CD4-positive, alpha-beta T cell treated with Interleukin-2 at 100 ng/mL for 4 hours (primary cell): Measurements from ENCODE around the gene FMNL2.

Source experiments
- DNase-seq: peaks from one replicate; pipeline ENCODE4 v3.0.0-alpha.2; 2020; ENCODE audit warnings: low spot score

The FMNL2 gene

DNA sequence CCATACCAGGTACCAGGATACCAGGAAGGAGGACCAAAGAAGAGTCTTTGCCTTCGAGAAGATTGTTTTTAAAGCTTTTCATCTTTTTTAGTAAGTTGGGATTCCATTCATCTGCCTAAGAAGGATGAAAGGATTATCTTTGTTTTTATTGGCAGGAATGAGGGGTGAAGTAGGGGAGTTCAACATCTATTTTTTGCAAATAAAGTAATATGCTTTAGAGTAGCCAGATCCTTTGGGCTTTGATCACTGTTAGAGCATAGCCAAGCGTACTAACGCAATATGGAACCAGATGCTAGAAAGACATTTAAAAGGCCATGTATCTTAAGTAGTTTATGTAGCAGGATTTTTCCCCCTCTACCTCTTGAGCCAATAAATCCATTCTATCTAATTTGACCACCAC is 249.3 kb downstream of the FMNL2 start:
- no peak for DNase-seq

DNA sequence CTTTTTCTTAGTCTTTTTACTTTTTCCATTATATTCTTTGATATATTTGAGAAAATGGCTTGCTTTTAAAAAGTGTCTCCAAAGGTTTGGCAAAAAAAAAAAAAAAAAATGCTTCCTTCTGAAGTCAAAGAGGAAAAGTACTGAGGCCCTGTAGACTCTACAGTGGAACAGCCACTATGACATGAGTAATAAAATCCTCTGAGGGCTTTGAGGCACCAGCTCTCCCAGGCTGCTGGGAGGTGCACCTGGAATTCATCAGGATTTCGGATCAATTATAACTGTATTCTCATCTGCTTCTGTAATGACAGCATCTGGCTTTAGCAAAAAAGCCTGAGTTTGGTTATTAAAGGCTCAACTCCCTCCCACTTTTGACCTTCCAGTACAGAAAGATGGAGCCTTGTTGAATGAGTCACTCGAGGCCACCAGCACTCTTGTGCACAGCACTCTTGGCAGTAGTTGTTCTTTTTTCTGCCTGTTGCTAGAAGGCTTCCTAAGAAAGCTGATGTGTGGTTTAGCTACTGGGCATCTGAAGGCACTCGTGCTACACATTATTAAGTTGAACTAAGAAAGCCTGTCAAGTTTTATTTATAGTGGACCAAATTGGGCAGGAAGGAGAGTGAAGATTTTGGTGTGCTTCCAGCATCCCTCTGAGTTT is 251.0 kb downstream of the FMNL2 start:
- DNase-seq: no peak

DNA sequence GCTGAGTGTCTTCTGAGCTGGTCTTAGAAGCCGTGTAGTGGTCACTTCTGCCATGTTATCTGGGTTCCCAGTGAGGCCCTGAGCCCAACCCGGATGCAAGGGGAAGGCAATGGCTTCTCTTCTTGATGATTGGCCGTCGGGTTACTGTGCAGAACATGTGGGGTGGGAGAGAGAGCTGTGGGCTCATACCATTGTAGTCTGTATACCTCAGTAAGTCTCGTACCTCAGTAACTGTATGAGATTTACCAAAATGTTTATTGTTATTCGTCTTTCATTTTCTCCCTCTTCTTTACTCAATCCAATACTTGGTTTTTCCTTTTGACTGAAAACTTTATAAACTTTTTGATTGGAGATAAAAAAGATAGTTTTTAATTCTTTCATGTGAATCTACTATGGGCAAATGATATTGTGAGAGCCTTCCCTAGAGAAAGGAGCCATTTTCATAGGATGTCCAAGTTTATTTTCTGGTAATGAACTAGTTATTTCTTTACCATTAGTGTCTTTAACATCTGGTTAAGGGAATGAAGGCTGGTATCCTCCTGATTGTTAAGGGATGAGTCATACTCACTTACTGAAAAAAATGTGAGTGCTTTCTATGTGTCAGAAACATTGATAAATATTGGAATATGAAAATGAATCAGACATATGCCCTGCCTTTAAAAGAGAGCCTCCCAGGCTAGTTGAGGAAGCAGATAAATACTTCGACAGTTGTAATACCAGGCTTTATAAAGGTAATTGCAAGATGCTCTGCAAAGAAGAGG is 252.4 kb downstream of the FMNL2 start:
- DNase-seq: no peak

GRCh38 chr2:152588998-152589397 is 254.0 kb downstream of the FMNL2 start:
- no peak for DNase-seq

GRCh38 chr2:152594022-152594766 is 259.2 kb downstream of the FMNL2 start:
- DNase-seq: peak; percentile 3

DNA sequence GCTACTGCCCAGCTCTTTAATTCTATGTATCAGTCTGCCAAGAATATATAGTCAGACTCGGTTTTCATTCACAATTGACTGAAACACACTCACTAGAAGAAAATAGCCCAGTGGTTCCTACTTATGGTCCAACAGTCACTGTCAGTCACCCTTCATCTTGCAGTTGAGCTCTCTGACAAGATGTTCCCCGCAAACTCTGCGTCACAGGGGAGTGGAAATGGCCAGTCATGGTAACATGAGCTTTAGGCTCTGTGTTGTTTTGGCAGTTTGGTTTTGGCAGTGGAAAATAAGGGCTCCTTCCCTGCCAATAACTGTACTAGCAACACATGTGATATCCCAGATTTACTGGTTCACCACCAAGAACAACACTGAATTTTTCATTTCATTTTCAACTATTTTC is 259.8 kb downstream of the FMNL2 start:
- no peak for DNase-seq

DNA sequence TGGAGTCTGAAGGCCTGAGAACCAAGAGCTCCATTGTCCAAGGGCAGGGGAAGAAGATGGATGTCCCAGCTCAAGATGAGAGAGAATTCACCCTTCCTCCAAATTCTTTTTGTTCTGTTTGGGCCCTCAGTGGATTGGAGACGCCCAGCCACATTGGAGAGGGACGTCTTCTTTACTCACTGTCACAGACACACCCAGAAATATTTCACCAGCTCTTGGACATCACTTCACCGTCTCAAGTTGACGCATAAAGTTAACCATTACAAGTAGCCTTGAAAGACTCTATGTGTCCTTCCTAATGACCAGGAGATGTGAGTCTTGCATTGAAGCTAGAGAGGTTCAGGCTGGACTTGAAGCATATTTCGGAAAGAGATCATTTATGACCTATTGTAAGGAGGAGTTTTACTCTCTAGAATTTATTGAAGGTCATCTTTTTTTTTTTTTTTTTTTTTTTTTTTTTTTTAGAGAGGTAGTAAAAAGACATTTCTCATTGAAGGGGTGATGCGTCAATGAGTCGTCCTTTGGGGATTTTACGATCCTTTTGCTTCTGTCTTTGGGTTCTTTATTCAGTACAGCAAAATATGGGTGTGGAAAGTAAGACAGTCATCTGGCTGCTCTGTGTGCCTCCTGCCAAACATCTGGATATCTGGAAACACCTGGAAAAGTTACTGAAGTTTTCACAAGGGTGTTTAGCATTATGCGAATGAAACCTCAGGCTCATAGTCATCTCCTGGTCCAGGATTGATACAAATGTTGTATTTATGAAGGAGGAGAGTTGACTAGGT is 264.2 kb downstream of the FMNL2 start:
- no peak for DNase-seq

GRCh38 chr2:152600051-152600657 is 265.2 kb downstream of the FMNL2 start:
- no peak for DNase-seq

DNA sequence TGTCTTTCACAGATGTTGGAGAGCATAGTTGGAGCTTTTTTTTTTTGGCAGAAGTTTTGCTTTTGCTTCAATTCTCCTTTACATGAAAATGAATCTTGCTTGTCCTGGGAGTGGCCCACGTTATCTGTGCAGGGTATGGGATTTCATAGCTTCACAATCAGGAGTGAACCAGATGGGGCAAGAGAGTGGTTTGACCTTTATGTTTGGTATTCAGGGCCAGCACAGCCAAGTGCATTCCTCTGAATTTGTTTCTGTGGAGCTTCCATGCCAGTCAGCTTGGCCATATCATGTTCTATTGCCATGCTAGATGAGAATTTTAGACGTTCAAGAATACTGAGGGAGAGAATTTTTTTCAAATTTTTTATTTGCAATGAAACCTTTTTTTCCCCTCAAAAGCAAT is 265.7 kb downstream of the FMNL2 start:
- DNase-seq: no peak

GRCh38 chr2:152602750-152603149 is 267.8 kb downstream of the FMNL2 start:
- no peak for DNase-seq

DNA sequence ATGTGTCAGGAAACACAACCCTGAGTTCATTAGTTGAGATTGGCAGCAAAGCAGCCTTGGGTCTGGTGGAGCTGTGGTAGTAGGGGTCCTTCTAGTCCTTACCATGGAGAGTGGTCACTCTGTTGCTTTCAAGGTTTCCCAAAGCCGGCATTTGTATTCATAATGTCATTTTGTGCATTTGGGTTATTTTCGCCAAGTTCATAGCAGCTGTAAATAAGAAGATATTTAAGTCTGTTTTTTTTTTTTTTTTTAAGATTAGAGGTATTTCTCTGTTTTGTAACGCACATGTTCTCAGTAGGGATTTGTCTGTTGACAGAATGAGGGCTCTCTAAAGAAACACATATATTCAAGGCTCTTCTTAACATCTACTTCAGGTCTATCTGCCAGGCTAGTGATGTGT is 268.2 kb downstream of the FMNL2 start:
- DNase-seq: no peak

DNA sequence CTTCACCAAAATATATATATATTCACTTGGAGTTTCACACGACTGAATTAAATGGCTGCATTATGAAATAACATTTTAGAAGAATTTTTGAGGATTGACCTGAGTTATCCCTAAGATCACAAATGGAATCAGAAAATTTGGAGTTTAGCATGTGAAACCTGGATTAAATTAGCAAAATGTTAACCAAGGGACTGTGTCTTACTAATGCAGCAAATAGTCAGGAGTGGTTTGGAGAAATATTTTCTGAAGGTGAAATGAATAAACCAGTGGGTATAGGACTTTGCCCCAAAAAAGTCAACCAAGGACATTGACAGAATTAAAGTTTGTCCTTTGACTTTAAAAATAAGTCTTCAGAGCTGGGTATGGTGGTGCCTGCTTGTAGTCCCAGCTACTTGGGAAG is 271.1 kb downstream of the FMNL2 start:
- no peak for DNase-seq

GRCh38 chr2:152606941-152607340 is 272.0 kb downstream of the FMNL2 start:
- no peak for DNase-seq

DNA sequence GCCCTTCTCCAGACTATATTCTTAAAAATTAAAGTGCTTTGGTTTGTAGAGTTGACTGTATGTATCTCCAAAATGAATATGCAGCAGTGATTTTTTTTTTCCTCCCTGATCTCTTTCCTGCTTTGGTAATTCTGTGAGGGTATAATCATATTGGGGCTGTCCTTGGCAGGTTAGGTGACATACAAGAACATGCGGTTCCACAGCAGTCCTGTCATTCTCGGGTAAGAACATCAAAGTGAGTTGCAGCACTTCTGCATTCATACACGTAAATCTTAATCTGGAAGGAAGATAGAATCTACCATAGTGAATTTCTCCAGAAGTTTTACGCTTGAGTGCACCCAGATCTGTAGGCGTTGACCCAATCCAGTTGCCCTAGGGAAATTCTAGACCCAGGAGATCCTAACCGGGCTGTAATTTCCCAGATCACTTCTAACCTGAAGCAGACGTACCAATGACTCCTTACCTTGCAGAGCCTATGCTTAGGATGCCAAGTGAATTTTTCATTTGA is 272.9 kb downstream of the FMNL2 start:
- no peak for DNase-seq

GRCh38 chr2:152609154-152609553 is 274.2 kb downstream of the FMNL2 start:
- DNase-seq: no peak

- no peak for DNase-seq
These were observed 274.7 kb downstream of the FMNL2 start for GRCh38 chr2:152609699-152610098.

GRCh38 chr2:152611458-152612231 is 276.7 kb downstream of the FMNL2 start:
- DNase-seq: peak; percentile 1

DNA sequence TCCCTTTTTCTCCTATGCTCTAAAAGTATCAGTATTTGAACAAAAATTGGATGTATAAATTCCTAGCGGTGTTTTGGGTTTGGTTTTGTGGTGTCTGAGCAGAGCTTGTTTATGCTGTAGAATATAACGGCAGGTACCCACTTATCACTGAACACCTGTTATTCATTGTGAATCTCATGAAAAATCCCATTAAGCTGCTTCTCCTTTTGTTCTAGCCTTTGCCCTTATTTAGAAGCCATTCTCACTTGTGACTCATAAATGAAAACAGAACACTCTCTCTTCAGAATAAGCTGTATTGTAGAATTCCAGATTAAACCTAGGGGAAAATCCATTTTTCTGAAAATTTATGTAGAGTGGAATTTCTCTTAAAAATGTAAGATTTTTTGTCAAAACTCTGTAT is 278.3 kb downstream of the FMNL2 start:
- DNase-seq: no peak

- no peak for DNase-seq
These were observed 280.2 kb downstream of the FMNL2 start for GRCh38 chr2:152615177-152615576.

GRCh38 chr2:152617456-152618192 is 282.6 kb downstream of the FMNL2 start:
- no peak for DNase-seq
